Stimulated activated CD8-positive, alpha-beta memory T cell treated with anti-CD3 and anti-CD28 coated beads, Interleukin-12 subunit alpha, Interleukin-12 subunit beta, amount 100 ng/mL, for 1 hour (primary cell): ENCODE measurements around the gene IGSF6.
"Not testable (repeated sequence)": the region's sequence is repeated elsewhere in the genome, so short reads cannot be mapped to it uniquely, and the experiment has no call there.

Source experiments
- DNase-seq: peaks from one replicate; pipeline ENCODE4 v3.0.0-alpha.2; 2020; ENCODE audit warnings: low read depth

The IGSF6 gene, protein sequence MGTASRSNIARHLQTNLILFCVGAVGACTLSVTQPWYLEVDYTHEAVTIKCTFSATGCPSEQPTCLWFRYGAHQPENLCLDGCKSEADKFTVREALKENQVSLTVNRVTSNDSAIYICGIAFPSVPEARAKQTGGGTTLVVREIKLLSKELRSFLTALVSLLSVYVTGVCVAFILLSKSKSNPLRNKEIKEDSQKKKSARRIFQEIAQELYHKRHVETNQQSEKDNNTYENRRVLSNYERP

DNA sequence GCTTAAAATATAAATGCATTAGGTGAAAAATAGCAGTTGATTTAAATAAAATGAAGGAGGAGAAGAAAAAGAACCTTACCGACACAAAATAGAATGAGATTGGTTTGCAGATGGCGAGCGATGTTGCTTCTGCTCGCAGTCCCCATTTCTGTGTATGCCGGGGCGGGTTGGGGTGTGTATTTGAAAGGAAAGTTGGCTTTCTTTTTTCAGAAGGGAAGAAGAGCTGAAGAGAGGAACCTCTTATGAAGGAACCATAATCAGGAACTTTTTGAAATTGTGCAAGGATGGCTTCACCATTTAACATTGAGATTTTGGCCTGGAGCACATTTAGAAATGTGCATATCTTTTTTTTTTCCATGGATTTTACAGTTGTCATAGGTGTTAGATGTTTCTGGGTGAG, at the start of gene IGSF6:
Gene IGSF6, minus strand, starts transcription at position 156 of the 400 bp plus-strand sequence. Its CDS starts 10 bp downstream, at position 146.
- no peak for DNase-seq

- no peak for DNase-seq
These were observed 48.9 kb upstream of the IGSF6 start for GRCh38 chr16:21701271-21701670.

DNA sequence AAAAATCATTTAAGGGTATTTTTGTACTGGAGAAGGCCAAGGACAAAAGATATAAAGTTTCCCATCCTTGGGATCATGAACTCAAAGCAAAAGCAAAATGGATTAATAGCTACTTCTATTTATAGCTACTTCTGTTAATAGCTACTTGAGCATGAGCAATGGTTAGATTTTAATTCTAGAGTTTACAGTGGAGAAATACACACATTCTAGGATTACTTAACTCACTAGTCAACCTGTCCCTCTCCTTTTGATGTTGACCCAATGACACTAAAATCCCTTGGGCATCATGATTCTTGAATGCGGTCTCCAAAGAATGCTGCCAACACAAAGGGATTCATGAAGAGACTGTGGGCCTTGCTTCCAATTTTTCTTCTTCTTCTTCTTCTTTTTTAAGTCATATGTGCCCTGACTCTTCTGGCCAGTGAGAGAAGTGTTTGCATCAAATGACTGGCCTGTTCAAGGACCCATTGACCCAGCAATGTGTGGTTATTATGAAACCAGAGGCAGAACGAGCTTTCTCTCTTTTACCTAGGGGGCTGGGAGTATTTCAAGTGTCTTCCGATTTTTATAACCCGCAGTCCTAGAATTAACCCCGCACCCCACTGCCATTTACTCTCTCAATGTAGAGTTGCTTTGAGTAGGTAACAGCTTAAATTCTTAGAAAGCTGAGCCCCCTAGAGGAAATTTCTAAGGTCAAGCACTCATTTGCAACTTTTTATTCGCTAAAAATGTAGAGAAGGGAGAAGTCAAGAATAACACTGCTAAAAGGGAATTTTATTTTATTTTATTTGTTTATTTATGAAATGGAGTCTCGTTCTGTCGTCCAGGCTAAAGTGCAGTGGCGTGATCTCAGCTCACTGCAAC, 46.0 kb upstream of the IGSF6 start:
- DNase-seq = no peak

- no peak for DNase-seq
These were observed 44.6 kb upstream of the IGSF6 start for GRCh38 chr16:21697032-21697431.

DNA sequence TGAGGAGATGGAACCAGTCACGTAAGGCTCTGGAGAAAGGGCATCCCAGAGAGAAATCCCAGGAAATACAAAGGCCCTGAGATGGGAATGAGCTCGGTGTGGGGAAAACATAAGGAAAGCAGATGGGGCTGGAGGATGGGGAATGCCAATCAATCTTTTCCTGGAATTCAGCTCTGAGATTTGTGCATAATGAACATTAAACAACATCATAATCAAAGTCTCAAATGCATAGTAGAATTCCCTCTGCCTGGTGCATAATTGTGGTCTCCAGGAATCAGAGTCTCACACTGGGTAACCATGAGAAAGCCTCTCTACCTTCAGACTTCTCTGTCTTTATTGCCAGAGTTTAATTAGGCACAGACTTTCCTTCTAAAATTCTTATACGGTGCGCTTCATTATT, 42.2 kb upstream of the IGSF6 start:
- no peak for DNase-seq

- not testable (repeated sequence) for DNase-seq
These were observed 38.6 kb upstream of the IGSF6 start for GRCh38 chr16:21690967-21691366.

DNA sequence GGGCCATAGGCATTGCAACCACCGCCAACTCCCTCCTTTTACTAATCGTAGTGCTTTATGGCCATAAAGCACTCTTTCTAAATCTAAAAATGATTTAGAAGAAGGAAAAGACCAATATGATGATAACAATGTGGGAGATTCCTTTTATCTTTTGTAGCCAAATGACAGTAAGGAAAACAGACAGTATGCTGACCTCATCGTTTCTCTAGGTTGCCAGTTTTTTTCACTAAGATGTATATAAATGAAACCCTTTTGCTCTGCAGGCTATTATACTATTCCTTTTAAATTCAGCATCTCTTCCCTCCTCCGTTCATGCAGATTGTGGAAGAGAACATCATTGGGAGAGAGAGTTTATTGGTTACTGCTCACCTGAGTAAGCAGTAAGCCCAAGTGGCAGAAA, 36.7 kb upstream of the IGSF6 start:
- DNase-seq = no peak

DNA sequence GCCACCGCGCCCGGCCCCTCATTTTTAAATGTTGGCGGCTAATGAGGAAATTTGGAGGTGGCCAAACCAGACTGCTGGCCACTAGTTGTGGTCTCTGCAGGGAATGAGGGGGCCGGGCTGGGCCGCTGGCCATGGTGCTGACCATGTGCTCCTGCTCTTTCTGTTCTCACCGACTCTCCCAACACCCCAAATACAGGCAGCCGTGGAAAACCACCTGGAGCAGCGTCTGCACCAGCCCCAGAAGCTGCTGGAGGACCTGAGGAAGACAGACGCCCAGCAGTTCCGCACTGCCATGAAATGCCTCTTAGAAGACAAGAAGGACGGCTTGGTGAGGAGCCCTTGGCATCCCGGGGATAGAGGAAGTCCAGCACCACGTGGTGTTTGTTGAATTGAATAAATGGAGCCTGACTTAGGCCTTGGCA, 32.6 kb upstream of the IGSF6 start:
- no peak for DNase-seq

DNA sequence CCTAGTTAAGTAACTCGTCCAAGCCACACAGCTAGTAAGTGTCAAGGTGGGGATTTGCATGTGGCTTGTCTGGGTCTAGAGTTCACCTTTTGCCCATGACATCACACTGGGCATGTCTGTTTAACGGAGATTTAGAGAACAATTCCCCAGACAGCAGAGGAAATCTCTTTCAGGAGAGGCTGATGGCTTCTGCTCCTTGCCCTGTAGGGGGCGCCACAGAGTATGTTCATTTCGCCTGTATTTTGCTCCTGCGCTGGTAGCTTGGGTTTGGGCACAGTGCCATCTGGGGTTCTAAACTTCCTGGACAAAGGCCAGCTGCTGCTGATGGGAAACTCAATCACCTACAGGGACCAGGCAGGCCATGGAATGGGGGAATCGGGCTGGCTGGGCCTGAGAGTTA, 31.8 kb upstream of the IGSF6 start:
- DNase-seq = no peak

DNA sequence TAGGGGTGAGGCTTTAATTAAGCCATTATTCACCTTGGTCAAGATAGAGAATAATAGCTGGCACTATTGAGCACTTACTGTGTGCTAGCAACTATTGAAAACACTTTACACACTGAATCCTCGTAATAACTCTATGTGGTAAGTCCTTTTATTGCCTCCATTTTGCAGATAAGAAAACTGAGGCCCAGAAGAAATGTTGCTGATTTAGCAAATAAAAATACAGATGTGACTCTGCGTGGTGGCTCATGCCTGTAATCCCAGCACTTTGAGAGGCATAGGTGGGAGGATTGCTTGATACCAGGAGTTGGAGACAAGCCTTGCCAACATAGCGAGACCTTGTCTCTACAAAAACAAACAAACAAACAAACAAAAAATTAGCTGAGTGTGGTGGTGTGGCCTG, 30.8 kb upstream of the IGSF6 start:
- no peak for DNase-seq

- not testable (repeated sequence) for DNase-seq
These were observed 28.3 kb upstream of the IGSF6 start for GRCh38 chr16:21680714-21681113.

DNA sequence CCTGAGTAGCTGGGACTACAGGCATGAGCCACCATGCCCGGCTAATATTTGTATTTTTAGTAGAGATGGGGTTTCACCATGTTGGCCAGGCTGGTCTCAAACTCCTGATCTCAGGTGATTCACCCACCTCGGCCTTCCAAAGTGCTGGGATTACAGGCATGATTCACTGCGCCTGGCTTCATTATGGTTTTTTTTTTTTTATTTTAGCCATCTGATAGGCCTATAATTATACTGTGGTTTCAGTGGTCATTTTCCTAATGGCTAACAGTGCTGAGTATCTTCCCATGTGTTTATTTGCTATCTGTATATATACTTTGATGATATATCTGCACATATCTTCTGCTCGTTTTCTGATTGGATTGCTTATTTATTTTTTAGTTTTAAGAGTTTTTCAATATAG, 22.0 kb upstream of the IGSF6 start:
- not testable (repeated sequence) for DNase-seq

GRCh38 chr16:21673469-21673868, 21.1 kb upstream of the IGSF6 start:
- DNase-seq = no peak

GRCh38 chr16:21667575-21667974, 15.2 kb upstream of the IGSF6 start:
- no peak for DNase-seq

DNA sequence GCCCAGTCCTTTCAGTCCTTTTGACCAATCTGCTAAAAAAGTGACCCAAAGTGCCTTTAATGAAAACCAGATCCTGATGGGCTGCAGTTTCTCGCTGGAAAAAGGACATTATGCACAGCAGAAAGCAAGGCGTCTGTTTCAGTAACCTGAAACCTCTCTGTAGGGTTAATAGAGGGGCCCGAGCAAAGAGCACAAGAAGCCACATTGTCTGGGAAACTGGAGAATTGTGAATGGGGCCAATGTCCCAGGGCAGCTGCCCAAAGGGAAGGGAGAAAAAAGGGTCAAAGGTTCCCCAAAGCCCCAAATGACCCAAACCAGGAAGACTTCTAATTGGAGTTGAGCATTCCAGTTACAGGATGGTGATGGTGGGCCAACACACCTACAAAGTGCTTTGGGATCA, 14.4 kb upstream of the IGSF6 start:
- no peak for DNase-seq

- DNase-seq = no peak
These were observed 12.5 kb upstream of the IGSF6 start for GRCh38 chr16:21664801-21665492.

- DNase-seq = no peak
These were observed 11.7 kb upstream of the IGSF6 start, which contains the start of gene OTOA for GRCh38 chr16:21663889-21664647. Gene OTOA, plus strand, starts transcription at chr16:21663968. Its CDS starts 14,547 bp downstream, at chr16:21678515.

DNA sequence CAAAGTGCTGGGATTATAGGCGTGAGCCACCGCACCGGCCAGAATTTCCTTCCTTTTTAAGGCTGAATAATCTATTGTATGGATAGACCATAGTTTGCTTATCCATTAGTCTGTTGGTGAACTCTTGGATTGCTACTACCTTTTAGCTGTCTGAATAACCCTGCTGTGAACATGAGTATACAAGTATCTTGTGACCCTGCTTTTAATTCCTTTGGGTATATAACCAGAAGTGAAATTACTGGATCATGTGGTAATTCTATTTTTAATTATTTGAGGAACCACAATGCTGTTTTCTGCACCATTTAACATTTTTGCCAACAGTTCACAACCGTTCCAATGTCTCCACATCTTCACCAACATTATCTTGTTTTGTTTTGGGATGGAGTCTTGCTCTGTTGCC, 6.7 kb upstream of the IGSF6 start:
- no peak for DNase-seq

GRCh38 chr16:21656795-21657768, 4.7 kb upstream of the IGSF6 start:
- DNase-seq = peak; percentile 43

DNA sequence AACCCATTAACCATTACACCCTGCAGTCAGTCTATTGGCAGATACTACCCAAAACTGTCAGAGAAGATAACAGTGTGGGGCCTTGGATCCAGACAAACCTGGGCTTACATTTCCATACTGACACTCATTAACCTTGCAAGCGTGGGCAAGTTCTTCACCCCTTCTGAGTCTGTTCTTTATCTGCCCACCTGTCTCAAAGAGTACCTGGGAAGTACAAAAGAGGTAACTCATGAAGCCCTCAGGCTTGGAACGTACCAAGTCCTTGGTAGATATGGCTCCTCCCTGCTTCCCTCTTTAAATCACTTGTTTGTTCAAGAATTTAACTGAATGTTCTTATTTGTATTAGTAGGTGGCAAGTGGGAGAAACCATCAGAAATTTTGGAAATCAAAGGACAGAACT, 2.5 kb upstream of the IGSF6 start:
- no peak for DNase-seq

- no peak for DNase-seq
These were observed 2.1 kb upstream of the IGSF6 start for GRCh38 chr16:21654466-21654865.
